Prostate gland (tissue), 1 donor: ENCODE results near the gene SH3BGRL3.

Source experiments
- POLR2A ChIP-seq: fragments of 450-650 bp; IDR thresholded peaks from one replicate; pipeline ENCODE4 v1.6.1; 2016; ENCODE audit warnings: antibody characterized with exemption, mild to moderate bottlenecking
- POLR2AphosphoS5 ChIP-seq: sonication (generic); formaldehyde crosslinking; IDR thresholded peaks from one replicate; pipeline ENCODE4 v1.6.1; 2017; ENCODE audit warnings: antibody characterized with exemption

GRCh38 chr1:26278303-26278702 lies 1.6 kb upstream of the SH3BGRL3 start:
- peak; percentile 27 for TF ChIP-seq POLR2A
- TF ChIP-seq POLR2AphosphoS5: peak; percentile 82
